ENCODE results near the gene MS4A2. TPM values are rescaled to one million over a fixed set of nuclear protein-coding genes. Genes with fewer than 3 reads are reported as not detected.

Gene MS4A2
- total RNA-seq, 1 donor, result not detected

DNA sequence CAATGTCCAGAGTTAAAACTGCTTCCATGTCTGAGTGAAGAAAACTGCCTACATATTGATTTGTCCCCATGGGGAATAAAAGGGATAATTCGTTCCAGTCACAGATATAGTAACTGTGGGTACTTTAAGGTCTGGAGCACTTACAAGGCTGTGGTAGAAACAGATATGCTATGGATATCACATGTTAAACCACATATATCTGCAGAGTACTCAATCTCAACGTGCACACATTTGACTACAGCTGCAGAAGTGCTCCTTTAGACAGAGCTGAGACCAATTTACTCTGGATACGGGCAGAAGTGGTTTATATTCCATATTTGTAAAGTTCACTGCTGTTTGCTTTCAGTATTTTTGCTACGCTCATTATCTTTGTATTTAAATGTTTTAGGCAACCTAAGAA is 9.7 kb upstream of the MS4A2 start:
- TF ChIP-seq, protein P1, sequence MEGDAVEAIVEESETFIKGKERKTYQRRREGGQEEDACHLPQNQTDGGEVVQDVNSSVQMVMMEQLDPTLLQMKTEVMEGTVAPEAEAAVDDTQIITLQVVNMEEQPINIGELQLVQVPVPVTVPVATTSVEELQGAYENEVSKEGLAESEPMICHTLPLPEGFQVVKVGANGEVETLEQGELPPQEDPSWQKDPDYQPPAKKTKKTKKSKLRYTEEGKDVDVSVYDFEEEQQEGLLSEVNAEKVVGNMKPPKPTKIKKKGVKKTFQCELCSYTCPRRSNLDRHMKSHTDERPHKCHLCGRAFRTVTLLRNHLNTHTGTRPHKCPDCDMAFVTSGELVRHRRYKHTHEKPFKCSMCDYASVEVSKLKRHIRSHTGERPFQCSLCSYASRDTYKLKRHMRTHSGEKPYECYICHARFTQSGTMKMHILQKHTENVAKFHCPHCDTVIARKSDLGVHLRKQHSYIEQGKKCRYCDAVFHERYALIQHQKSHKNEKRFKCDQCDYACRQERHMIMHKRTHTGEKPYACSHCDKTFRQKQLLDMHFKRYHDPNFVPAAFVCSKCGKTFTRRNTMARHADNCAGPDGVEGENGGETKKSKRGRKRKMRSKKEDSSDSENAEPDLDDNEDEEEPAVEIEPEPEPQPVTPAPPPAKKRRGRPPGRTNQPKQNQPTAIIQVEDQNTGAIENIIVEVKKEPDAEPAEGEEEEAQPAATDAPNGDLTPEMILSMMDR (IDR thresholded peaks at IDR 0.05; ENCODE audit: extremely low read depth, low read depth, low read length), result no peak
- H3K4me1 ChIP-seq (ENCODE audit: insufficient read depth, low read length), result no peaks in the 10 kb centered on the region
- no peaks in the 10 kb centered on the region for H3K27me3 ChIP-seq (ENCODE audit: insufficient read depth, low read length)
- H3K4me3 ChIP-seq (ENCODE audit: insufficient read depth, low read length), result no peak overlapping the region
- H3K36me3 ChIP-seq (ENCODE audit: insufficient read depth, low read length), result no peaks in the 10 kb centered on the region
- H4K20me1 ChIP-seq (ENCODE audit: insufficient read depth, low read length), result no peaks in the 10 kb centered on the region
- no peak for DNase-seq (ENCODE audit: insufficient read length, low spot score, missing footprints)
- H3K27ac ChIP-seq (ENCODE audit: low read depth, low read length), result no peak overlapping the region
- no peaks in the 10 kb centered on the region for H3K9me3 ChIP-seq (ENCODE audit: low read depth, low read length)
- no peak overlapping the region for H2AFZ ChIP-seq (ENCODE audit: low read length)
- H3K79me2 ChIP-seq (ENCODE audit: insufficient read depth, low read length), result no peaks in the 10 kb centered on the region
- H3K4me2 ChIP-seq (ENCODE audit: insufficient read depth, low read length), result no peak overlapping the region

DNA sequence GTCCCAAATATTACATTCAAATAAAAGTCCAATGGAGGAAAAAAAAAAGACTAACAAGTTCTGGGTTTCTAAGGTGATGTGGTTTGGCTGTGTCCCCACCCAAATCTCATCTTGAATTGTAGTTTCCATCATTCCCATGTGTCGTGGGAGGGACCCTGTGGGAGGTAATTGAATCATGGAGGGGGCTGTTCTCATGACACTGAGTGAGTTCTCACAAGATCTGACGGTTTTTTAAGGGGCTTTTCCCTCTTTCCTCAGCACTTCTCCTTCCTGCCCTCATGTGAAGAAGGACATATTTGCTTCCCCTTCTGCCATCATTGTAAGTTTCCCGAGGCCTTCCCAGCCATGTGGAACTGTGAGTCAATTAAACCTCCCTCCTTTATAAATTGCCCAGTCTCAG is 7.9 kb upstream of the MS4A2 start:
- no peaks in the 10 kb centered on the region for H3K27me3 ChIP-seq (ENCODE audit: insufficient read depth, low read length)
- TF ChIP-seq, protein P1 (IDR thresholded peaks at IDR 0.05; ENCODE audit: extremely low read depth, low read depth, low read length), result no peak
- H3K4me3 ChIP-seq (ENCODE audit: insufficient read depth, low read length), result no peak overlapping the region
- H2AFZ ChIP-seq (ENCODE audit: low read length), result no peak overlapping the region
- no peaks in the 10 kb centered on the region for H3K4me1 ChIP-seq (ENCODE audit: insufficient read depth, low read length)
- no peaks in the 10 kb centered on the region for H4K20me1 ChIP-seq (ENCODE audit: insufficient read depth, low read length)
- H3K27ac ChIP-seq (ENCODE audit: low read depth, low read length), result no peak overlapping the region
- H3K79me2 ChIP-seq (ENCODE audit: insufficient read depth, low read length), result no peaks in the 10 kb centered on the region
- no peaks in the 10 kb centered on the region for H3K36me3 ChIP-seq (ENCODE audit: insufficient read depth, low read length)
- H3K4me2 ChIP-seq (ENCODE audit: insufficient read depth, low read length), result no peak overlapping the region
- H3K9me3 ChIP-seq (ENCODE audit: low read depth, low read length), result no peaks in the 10 kb centered on the region
- no peak for DNase-seq (ENCODE audit: insufficient read length, low spot score, missing footprints)

GRCh38 chr11:60084631-60085273 is 3.7 kb upstream of the MS4A2 start:
- Histone ChIP-seq H3K4me1 (ENCODE audit: insufficient read depth, low read length) (no peaks in the 10 kb centered on the region), H3K79me2 (ENCODE audit: insufficient read depth, low read length) (no peaks in the 10 kb centered on the region), H3K27ac (ENCODE audit: low read depth, low read length) (no peak overlapping the region), H3K36me3 (ENCODE audit: insufficient read depth, low read length) (no peaks in the 10 kb centered on the region), H2AFZ (ENCODE audit: low read length) (no peak overlapping the region), H3K27me3 (ENCODE audit: insufficient read depth, low read length) (no peaks in the 10 kb centered on the region), H3K4me3 (ENCODE audit: insufficient read depth, low read length) (no peak overlapping the region), H3K9me3 (ENCODE audit: low read depth, low read length) (no peaks in the 10 kb centered on the region), H3K4me2 (ENCODE audit: insufficient read depth, low read length) (no peak overlapping the region), H4K20me1 (ENCODE audit: insufficient read depth, low read length) (no peaks in the 10 kb centered on the region)
- TF ChIP-seq, protein P1 (IDR thresholded peaks at IDR 0.05; ENCODE audit: extremely low read depth, low read depth, low read length), result no peak
- no peak for DNase-seq (ENCODE audit: insufficient read length, low spot score, missing footprints)

GRCh38 chr11:60085909-60086308 is 2.6 kb upstream of the MS4A2 start:
- Histone ChIP-seq H3K9me3 (ENCODE audit: low read depth, low read length) (no peaks in the 10 kb centered on the region), H3K27me3 (ENCODE audit: insufficient read depth, low read length) (no peaks in the 10 kb centered on the region), H3K4me1 (ENCODE audit: insufficient read depth, low read length) (no peaks in the 10 kb centered on the region), H3K36me3 (ENCODE audit: insufficient read depth, low read length) (no peaks in the 10 kb centered on the region), H2AFZ (ENCODE audit: low read length) (no peak overlapping the region), H3K4me2 (ENCODE audit: insufficient read depth, low read length) (no peak overlapping the region), H3K4me3 (ENCODE audit: insufficient read depth, low read length) (no peak overlapping the region), H3K79me2 (ENCODE audit: insufficient read depth, low read length) (no peaks in the 10 kb centered on the region), H3K27ac (ENCODE audit: low read depth, low read length) (no peak overlapping the region), H4K20me1 (ENCODE audit: insufficient read depth, low read length) (no peaks in the 10 kb centered on the region)
- TF ChIP-seq, protein P1 (IDR thresholded peaks at IDR 0.05; ENCODE audit: extremely low read depth, low read depth, low read length), result no peak
- DNase-seq (ENCODE audit: insufficient read length, low spot score, missing footprints), result no peak
